Measurements from ENCODE around the gene SLC9B2.

- TF ChIP-seq POLR2A (IDR thresholded peaks at IDR 0.05) (no peak), CTCF (IDR thresholded peaks at IDR 0.05) (no peak), POLR2AphosphoS5 (IDR thresholded peaks at IDR 0.05) (no peak)
These were observed 40.4 kb downstream of the SLC9B2 start for GRCh38 chr4:103036169-103036568.

Measured in upper lobe of left lung (tissue), 4 donors.